K562 (cell line): ENCODE measurements around the gene API5. TPM values are rescaled to one million over a fixed set of nuclear protein-coding genes. Genes with fewer than 3 reads are reported as not detected.

Source experiments
- BMI1 ChIP-seq: fragments of 150-350 bp; IDR thresholded peaks from 2 replicates; pipeline ENCODE4 v1.6.1; 2014; ENCODE audit warnings: low read length
- CBFA2T3 ChIP-seq: fragments of 450-650 bp; IDR thresholded peaks from 2 replicates; pipeline ENCODE4 v1.6.1; 2017
- KDM4B ChIP-seq, 2 experiments: fragments of 450-650 bp in 1 of 2; sonication (generic) in 1 of 2; IDR thresholded peaks; 2 replicates each; pipeline ENCODE4 v1.6.1; 2016 to 2017; ENCODE audit warnings: borderline replicate concordance in 2 of 2, antibody characterized with exemption in 1 of 2, low read depth in 1 of 2, mild to moderate bottlenecking in 1 of 2
- KLF16 ChIP-seq: IDR thresholded peaks from 2 replicates; pipeline ENCODE4 v1.6.1; 2016; ENCODE audit warnings: antibody characterized with exemption
- PHB ChIP-seq: fragments of 250-450 bp; sonication (Bioruptor Pico); IDR thresholded peaks from 2 replicates; pipeline ENCODE4 v1.5.0; 2021
- POU5F1 ChIP-seq: fragments of 150-350 bp; IDR thresholded peaks from 2 replicates; pipeline ENCODE4 v1.6.1; 2014; ENCODE audit warnings: borderline replicate concordance, low read length, low read depth, mild to moderate bottlenecking; ENCODE audit not compliant: partially characterized antibody
- PRMT5 ChIP-seq: sonication (generic); formaldehyde crosslinking; IDR thresholded peaks from 2 replicates; pipeline ENCODE4 v1.5.0; 2020; ENCODE audit warnings: missing genetic modification reagents
- RAD51 ChIP-seq: fragments of 450-650 bp; IDR thresholded peaks from 2 replicates; pipeline ENCODE4 v1.7.1; 2016; ENCODE audit warnings: low read depth, mild to moderate bottlenecking, borderline replicate concordance
- RBM17 ChIP-seq: fragments of 200-400 bp; formaldehyde crosslinking; IDR thresholded peaks from 2 replicates; pipeline ENCODE4 v1.6.1; 2017; ENCODE audit warnings: low read depth, mild to moderate bottlenecking, low read length, borderline replicate concordance
- SOX6 ChIP-seq: fragments of 450-650 bp; IDR thresholded peaks from 2 replicates; pipeline ENCODE4 v1.6.1; 2014; ENCODE audit warnings: mild to moderate bottlenecking
- TBL1XR1 ChIP-seq, 2 experiments: IDR thresholded peaks; 2 replicates each; pipeline ENCODE4 v1.6.1; 2012; ENCODE audit warnings: improper control_type of control experiment in 2 of 2, low read length in 2 of 2, mild to moderate bottlenecking in 1 of 2
- ZNF165 ChIP-seq: fragments of 250-450 bp; sonication (Bioruptor Pico); IDR thresholded peaks from 2 replicates; pipeline ENCODE4 v1.4.0; 2020; ENCODE audit warnings: borderline replicate concordance
- ZNF3 ChIP-seq: fragments of 250-450 bp; sonication (Bioruptor Pico); IDR thresholded peaks from 2 replicates; pipeline ENCODE4 v1.5.0; 2021; ENCODE audit warnings: mild to moderate bottlenecking, moderate library complexity
- ZNF445 ChIP-seq: fragments of 250-450 bp; sonication (Bioruptor Pico); IDR thresholded peaks from 2 replicates; pipeline ENCODE4 v1.4.0; 2020; ENCODE audit warnings: low read depth, mild to moderate bottlenecking, moderate library complexity
- polyA plus RNA-seq, 8 experiments: library from polyadenylated mRNA; depleted of rRNA in 4 of 8; stranded (reverse) in 5 of 8; unstranded in 3 of 8; fragments of >200 nt; fragmentation: Nextera tagmentation in 2 of 8; fragmentation: Illumina TruSeq in 1 of 8; extraction: Ambion mirVana in 2 of 8; extraction: Trizol in 1 of 8; gene quantifications; 2 replicates each; pipeline versions ENCODE4 v1.2.1 to v1.2.3, GENCODE V29; 2011 to 2014; ENCODE audit warnings: inconsistent platforms in 1 of 8, missing spikeins in 1 of 8
- total RNA-seq, 7 experiments: library from RNA; depleted of rRNA in 6 of 7; stranded (reverse); fragments of >200 nt in 6 of 7; fragmentation: Illumina TruSeq in 2 of 7; extraction: Trizol in 2 of 7; gene quantifications; 2 replicates each; pipeline versions ENCODE4 v1.2.1 to v1.2.3, GENCODE V29; 2011 to 2021; ENCODE audit warnings: low replicate concordance in 1 of 7
- TF ChIP-seq, protein P1 (sequence below), 3 experiments: IDR thresholded peaks in 2 of 3; conservative IDR thresholded peaks in 1 of 3; 2 replicates each; pipeline ENCODE4 v1.5.1; 2011 to 2012; ENCODE audit warnings: low read length in 3 of 3, mild to moderate bottlenecking in 3 of 3, control low read depth in 2 of 3, improper control_type of control experiment in 1 of 3, inconsistent platforms in 1 of 3, low read depth in 1 of 3, mixed read lengths in 1 of 3, moderate library complexity in 1 of 3; ENCODE audit not compliant: insufficient read depth in 2 of 3
- TF ChIP-seq, protein P2 (sequence below): fragments of 450-650 bp; conservative IDR thresholded peaks from 2 replicates; pipeline ENCODE4 v1.6.1; 2016; ENCODE audit warnings: missing genetic modification characterization, low read depth, mild to moderate bottlenecking, control low read depth, missing compliant biosample characterization
- TF ChIP-seq, protein P3 (sequence below): fragments of 450-650 bp; formaldehyde crosslinking; IDR thresholded peaks from 2 replicates; pipeline ENCODE4 v1.4.0; 2020; ENCODE audit warnings: mild to moderate bottlenecking, moderate library complexity
- TF ChIP-seq, protein P4 (sequence below): fragments of 450-650 bp; IDR thresholded peaks from 2 replicates; pipeline ENCODE4 v1.7.1; 2018; ENCODE audit warnings: mild to moderate bottlenecking, low read depth; ENCODE audit not compliant: partially characterized antibody
- TF ChIP-seq, protein P5 (sequence below): sonication (generic); formaldehyde crosslinking; IDR thresholded peaks from 2 replicates; pipeline ENCODE4 v1.8.0; 2022; ENCODE audit warnings: mild to moderate bottlenecking, missing genetic modification reagents, borderline replicate concordance

API5 gene
- total and polyA plus RNA-seq, 9 of the 15 experiments (the other 6 are each of a cell fraction or from before 2014, with no cell fraction given), result 59.8 to 146 (median 123) TPM

DNA sequence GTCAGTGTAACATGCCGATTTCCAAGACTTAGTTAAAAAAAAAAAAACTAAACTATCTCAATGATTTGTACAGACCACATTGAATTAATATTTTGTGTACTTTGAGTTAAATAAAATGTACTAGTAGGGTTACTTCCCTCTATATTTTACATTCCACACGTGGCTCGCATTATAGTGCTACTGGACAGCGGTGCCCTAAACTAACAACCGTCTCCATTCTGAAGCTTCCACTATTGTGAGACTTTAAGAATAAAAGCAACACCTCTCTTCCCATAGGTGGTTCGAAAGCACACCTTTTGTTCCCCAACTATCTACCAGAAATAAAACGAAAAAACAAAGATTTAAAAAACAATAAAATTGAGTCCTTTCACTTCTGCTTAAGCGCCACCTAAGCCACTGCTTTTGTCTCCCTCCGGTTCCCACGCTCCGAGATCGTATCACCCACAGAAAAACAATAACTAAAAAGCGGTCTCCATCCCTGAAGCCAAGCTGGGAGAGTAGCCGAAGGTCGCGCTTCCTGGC is 46.5 kb downstream of the API5 start (continued):
- TF ChIP-seq, protein P1, sequence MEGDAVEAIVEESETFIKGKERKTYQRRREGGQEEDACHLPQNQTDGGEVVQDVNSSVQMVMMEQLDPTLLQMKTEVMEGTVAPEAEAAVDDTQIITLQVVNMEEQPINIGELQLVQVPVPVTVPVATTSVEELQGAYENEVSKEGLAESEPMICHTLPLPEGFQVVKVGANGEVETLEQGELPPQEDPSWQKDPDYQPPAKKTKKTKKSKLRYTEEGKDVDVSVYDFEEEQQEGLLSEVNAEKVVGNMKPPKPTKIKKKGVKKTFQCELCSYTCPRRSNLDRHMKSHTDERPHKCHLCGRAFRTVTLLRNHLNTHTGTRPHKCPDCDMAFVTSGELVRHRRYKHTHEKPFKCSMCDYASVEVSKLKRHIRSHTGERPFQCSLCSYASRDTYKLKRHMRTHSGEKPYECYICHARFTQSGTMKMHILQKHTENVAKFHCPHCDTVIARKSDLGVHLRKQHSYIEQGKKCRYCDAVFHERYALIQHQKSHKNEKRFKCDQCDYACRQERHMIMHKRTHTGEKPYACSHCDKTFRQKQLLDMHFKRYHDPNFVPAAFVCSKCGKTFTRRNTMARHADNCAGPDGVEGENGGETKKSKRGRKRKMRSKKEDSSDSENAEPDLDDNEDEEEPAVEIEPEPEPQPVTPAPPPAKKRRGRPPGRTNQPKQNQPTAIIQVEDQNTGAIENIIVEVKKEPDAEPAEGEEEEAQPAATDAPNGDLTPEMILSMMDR (IDR thresholded peaks at IDR 0.05 in 2 of 3, conservative IDR thresholded peaks at IDR 0.05 in 1 of 3; ENCODE audit: insufficient read depth in 2 of 3, low read depth in 1 of 3, low read length in 3 of 3), result no peak
- TF ChIP-seq BMI1, result no peak
- no peak for TF ChIP-seq RAD51
- no peak for TF ChIP-seq PRMT5 (CRISPR knock-in tag)
- TF ChIP-seq TBL1XR1 (IDR thresholded peaks at IDR 0.05; ENCODE audit: low read length in 2 of 2), result peak in 1 of 2 experiments; percentile 19; a peak in 1 of 4 replicates
- no peak for TF ChIP-seq POU5F1
- TF ChIP-seq PHB (CRISPR knock-in tag), result no peak
- TF ChIP-seq SOX6, result peak; percentile 63
- no peak for TF ChIP-seq ZNF445 (CRISPR knock-in tag)
- no peak for TF ChIP-seq KDM4B (IDR thresholded peaks at IDR 0.05; ENCODE audit: borderline replicate concordance in 2 of 2, low read depth in 1 of 2)
- no peak for TF ChIP-seq ZNF165 (CRISPR knock-in tag)
- TF ChIP-seq, protein P2, sequence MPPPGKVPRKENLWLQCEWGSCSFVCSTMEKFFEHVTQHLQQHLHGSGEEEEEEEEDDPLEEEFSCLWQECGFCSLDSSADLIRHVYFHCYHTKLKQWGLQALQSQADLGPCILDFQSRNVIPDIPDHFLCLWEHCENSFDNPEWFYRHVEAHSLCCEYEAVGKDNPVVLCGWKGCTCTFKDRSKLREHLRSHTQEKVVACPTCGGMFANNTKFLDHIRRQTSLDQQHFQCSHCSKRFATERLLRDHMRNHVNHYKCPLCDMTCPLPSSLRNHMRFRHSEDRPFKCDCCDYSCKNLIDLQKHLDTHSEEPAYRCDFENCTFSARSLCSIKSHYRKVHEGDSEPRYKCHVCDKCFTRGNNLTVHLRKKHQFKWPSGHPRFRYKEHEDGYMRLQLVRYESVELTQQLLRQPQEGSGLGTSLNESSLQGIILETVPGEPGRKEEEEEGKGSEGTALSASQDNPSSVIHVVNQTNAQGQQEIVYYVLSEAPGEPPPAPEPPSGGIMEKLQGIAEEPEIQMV (tag), result no peak
- no peak for TF ChIP-seq ZNF3 (CRISPR knock-in tag)
- no peak for TF ChIP-seq CBFA2T3
- TF ChIP-seq, protein P3, sequence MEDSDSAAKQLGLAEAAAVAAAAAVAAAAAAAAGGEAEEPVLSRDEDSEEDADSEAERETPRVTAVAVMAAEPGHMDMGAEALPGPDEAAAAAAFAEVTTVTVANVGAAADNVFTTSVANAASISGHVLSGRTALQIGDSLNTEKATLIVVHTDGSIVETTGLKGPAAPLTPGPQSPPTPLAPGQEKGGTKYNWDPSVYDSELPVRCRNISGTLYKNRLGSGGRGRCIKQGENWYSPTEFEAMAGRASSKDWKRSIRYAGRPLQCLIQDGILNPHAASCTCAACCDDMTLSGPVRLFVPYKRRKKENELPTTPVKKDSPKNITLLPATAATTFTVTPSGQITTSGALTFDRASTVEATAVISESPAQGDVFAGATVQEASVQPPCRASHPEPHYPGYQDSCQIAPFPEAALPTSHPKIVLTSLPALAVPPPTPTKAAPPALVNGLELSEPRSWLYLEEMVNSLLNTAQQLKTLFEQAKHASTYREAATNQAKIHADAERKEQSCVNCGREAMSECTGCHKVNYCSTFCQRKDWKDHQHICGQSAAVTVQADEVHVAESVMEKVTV, result no peak
- TF ChIP-seq, protein P4, sequence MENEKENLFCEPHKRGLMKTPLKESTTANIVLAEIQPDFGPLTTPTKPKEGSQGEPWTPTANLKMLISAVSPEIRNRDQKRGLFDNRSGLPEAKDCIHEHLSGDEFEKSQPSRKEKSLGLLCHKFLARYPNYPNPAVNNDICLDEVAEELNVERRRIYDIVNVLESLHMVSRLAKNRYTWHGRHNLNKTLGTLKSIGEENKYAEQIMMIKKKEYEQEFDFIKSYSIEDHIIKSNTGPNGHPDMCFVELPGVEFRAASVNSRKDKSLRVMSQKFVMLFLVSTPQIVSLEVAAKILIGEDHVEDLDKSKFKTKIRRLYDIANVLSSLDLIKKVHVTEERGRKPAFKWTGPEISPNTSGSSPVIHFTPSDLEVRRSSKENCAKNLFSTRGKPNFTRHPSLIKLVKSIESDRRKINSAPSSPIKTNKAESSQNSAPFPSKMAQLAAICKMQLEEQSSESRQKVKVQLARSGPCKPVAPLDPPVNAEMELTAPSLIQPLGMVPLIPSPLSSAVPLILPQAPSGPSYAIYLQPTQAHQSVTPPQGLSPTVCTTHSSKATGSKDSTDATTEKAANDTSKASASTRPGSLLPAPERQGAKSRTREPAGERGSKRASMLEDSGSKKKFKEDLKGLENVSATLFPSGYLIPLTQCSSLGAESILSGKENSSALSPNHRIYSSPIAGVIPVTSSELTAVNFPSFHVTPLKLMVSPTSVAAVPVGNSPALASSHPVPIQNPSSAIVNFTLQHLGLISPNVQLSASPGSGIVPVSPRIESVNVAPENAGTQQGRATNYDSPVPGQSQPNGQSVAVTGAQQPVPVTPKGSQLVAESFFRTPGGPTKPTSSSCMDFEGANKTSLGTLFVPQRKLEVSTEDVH, result no peak
- no peak for TF ChIP-seq RBM17
- TF ChIP-seq, protein P5, sequence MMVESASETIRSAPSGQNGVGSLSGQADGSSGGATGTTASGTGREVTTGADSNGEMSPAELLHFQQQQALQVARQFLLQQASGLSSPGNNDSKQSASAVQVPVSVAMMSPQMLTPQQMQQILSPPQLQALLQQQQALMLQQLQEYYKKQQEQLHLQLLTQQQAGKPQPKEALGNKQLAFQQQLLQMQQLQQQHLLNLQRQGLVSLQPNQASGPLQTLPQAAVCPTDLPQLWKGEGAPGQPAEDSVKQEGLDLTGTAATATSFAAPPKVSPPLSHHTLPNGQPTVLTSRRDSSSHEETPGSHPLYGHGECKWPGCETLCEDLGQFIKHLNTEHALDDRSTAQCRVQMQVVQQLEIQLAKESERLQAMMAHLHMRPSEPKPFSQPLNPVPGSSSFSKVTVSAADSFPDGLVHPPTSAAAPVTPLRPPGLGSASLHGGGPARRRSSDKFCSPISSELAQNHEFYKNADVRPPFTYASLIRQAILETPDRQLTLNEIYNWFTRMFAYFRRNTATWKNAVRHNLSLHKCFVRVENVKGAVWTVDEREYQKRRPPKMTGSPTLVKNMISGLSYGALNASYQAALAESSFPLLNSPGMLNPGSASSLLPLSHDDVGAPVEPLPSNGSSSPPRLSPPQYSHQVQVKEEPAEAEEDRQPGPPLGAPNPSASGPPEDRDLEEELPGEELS (CRISPR knock-in tag), result no peak
- TF ChIP-seq KLF16, result no peak
